A172 (cell line): Measurements from ENCODE around the gene PDE4D. TPM values are rescaled to one million over a fixed set of nuclear protein-coding genes. Genes with fewer than 3 reads are reported as not detected.
A peak's percentile ranks its signal among the peaks of the same experiment; 100 is the strongest.

Source experiments
- DNase-seq: peaks from one replicate; pipeline ENCODE4 v3.0.0-alpha.2; 2015; ENCODE audit warnings: low spot score
- total RNA-seq: library from RNA; depleted of rRNA; stranded (reverse); fragments of >200 nt; shearing (Covaris generic); gene quantifications from 2 replicates; pipeline ENCODE4 v1.2.3, GENCODE V29; 2014

PDE4D gene
- total RNA-seq, 1 experiment from 2014 or later = 7.6 TPM

DNA sequence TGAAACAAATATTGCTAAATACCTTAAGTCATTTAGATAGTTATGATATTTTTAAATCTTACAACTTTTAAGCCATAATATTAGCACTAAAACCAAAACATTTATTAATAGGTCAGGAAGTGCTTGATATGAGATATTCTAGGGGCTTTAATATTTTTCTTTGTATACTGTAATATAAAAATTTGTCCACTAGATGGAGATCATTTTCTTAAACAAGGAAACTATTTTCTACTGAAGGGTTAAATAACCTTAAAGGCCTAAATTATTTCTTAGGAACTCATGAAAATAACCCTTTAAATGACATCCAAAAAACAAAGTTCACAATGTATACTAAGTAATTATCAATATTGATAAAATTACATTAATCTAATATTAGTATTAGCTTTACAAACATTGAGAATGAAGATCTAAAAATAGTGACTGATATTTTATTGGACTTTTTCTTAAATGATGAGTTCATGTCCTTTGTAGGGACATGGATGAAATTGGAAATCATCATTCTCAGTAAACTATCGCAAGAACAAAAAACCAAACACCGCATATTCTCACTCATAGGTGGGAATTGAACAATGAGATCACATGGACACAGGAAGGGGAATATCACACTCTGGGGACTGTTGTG is 675.0 kb downstream of the PDE4D start:
- DNase-seq = peak; percentile 26

DNA sequence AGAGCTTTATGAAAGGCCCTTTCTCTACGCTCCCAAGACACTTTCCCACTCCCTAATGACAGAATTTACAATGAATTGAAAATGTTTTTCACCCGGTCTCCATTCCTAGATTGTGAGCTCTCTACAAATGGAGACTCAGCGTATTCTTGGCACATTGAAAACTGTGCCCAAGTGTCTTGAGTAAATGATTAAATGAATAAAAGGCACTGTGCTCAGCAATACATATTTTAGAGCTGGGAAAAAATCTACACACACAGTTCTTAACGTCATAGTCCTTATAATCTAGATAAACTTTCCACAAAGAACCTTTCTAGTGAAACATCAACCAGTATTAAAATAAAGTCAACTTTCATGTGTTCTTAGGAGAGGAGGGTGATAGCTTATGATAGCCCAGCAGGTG is 676.7 kb downstream of the PDE4D start:
- no peak for DNase-seq

DNA sequence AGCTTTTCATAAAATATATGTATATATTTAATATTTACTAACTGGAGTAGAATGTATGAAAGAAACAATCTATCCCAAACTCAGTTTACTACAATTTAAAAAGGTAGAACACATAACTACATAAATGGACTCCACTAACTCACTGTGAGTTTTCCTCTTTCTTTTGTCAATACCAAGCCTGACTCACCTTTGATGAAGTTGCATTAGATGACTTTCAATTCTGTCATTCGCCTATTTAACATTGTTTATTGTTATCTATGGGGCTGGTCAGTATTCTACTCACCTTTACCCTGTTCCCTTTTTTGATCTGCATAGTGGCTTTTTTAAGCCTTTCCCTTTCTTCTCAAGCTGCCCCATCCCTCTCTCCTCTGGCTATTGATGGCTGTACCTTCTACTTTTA is 680.9 kb downstream of the PDE4D start:
- DNase-seq = no peak

DNA sequence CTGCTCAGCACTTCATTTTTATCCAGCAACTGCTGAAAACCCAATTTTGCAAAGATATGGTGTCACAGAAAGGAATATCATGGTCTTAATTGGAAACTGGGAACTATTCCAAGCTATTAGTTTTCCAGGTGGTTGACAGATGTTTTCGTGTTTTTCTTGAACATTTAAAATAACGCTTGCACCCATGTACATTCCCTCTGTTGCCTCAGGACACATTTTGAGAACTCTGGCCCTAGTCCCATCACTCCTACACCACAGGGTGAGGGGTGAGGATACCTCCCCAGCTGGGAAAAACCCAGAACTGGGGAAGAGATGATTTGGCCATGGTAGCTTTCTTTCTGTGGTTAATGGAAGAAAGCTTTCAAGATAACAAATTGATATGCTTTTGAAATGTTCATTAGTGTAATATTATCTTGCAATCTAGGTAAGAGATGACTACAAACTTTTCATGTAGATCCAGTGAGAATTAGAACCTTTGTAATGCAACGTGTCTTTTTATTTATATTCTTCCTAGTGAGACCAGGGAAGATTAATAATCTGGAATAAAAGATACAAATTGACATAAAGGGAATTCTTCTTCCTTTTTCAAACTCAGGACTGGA is 683.7 kb downstream of the PDE4D start:
- DNase-seq = no peak

DNA sequence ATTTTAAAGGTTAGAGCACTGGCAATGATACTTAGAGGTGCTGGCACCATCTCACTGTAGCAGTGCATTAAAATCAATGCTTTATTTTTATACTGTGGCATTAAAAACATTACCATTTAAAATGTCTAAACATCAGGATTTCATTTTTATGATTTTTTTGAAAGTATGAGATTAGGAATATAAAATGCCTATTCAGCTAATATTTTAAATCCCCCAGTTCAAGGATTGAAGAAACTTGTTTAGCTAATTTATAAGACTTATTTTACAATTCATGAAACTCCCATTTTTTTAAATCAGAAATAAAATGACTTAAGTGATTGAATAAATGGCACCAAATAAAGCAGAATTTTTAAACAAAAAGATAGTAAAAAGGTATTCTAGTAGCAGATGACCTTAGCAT is 685.1 kb downstream of the PDE4D start:
- DNase-seq = no peak

DNA sequence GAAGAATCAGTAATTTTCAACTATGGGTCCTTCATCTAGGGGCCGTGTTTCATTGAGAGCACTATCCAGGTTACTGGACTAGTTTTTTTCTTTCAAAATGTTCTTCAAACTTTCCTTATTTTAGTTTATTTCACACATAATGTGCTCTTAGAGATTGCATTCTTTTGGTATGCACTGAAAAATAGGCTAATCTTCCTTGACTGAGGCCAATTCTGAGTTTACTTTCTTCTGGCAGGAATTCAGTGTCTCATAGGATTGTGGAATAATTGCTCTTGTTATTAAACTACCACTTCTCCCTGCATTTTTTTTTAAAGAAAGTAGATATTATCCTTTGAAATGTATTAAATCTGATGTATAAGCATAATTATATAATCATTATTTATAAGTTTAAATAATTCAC is 686.1 kb downstream of the PDE4D start:
- DNase-seq = no peak

DNA sequence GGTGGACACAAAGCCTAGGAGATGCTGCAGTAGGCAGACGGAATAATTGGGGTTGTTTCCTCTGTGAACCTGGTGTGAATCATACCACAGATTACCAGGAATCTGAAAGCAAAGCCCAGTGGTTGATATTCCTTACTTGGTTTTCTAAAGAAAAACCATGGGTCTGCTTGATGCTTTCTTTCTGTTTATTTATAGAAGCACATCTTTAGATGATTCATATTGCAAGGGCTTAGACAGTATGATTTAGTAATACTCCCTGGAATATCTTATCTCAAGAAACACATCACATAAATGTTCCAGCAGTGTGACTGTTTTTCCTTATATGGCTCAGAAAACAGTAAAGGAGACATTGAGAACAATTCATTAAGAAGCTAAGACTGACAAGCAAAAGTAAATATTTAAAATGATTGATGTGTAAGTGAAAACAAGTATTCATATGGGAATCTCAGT is 687.4 kb downstream of the PDE4D start:
- DNase-seq = peak; percentile 74

DNA sequence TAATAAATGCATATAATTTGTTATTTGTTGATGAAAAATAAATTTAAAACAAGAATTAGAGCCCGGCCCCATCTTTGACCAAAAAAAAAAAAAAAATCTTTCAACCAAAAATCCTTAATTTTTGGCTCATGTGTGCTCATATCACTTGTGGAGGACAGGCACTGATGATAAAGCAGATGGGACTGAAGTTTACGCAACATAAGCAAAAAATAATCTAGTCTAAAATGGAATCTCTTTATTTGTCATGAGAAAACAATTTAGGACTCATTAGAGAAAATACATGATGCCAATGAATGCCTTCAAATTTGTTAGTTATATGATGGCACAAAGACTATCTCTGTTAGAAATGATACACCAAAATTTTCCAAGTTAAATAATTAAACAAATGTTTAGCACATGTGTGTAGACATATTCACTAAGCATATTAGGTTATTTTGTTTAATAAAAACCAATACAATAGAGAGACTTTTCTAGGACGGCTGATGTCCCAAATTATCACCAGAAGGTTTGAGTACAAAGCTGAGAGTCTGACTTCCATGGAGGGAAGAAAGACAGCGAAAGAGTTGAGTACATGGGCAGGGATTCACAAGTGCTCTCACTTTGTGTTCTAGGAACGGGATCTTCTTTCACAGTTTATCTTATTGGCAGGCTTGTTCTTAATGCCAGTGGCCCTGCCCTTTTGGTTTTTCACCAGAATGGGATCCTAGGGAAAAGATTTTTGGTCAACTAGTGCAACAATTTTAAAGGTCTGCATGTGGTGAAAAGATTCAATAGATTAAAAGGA is 689.2 kb downstream of the PDE4D start:
- no peak for DNase-seq

DNA sequence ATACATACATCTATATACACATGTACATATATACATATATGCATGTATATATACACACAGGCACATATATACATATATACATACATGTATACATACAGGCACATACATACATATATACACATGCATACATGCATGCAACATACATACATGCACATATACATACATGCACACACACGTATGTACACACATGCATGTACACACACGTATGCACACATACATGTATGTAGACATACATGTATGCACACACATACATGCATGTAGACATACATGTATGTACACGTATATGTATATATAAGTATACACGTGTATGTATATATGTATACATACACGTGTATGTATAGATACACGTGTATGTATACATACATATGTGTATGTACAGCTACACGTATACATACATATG is 693.7 kb downstream of the PDE4D start:
- no peak for DNase-seq

DNA sequence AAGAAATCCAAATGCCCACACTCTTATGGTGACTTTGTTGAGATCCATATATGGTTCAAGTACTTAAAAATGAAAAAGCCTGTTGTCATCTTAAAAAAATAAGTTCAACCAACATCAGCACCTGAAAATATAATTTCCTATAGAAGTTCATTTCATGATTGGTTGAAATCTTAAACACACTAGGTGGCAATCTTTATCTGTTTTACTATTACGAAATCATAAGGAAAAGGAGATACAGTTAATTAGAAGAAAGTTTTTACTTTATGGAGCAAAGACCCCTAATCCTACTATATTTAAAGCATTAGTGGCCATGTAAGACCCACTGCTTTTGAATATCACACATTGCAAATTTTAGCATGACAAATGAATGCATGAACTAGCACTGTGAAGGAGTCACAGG is 694.7 kb downstream of the PDE4D start:
- no peak for DNase-seq

DNA sequence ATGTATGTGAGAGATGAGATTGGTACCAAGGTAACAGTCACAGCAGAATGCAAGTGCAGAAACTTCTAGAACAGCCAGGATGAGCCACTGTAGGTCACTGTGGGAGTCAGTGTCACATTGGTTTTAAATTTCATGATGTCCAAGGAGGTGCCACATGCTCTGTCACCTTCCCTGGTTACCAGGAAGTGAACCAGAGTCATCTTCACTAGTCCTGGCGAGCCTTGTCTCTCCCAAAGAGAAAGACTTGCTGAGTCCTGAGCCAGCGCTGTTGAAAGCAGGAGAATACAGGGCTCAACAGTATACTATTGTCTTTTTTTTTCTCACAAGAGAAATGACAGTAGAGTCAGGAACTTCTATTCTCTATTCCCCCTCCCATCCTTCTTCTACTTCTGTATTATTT is 695.2 kb downstream of the PDE4D start:
- no peak for DNase-seq

DNA sequence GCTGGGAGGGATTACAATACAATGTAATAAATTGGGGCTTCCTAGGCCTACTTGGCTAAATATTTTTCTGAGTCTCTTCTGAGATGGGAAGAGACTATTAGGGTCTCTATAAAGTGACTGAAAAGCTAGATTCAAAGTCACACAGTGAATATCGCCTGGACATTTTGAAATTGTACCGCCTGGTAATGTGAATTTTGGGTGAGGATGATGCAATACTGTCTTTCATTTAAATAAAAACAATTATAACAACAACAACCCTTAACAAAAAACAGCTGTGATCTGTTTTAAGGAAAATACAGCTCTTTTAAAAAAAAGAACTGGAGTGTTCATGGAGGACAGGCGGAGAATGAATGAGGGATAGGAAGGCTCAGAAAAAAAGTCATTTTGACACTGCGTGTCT is 695.6 kb downstream of the PDE4D start:
- DNase-seq = no peak

DNA sequence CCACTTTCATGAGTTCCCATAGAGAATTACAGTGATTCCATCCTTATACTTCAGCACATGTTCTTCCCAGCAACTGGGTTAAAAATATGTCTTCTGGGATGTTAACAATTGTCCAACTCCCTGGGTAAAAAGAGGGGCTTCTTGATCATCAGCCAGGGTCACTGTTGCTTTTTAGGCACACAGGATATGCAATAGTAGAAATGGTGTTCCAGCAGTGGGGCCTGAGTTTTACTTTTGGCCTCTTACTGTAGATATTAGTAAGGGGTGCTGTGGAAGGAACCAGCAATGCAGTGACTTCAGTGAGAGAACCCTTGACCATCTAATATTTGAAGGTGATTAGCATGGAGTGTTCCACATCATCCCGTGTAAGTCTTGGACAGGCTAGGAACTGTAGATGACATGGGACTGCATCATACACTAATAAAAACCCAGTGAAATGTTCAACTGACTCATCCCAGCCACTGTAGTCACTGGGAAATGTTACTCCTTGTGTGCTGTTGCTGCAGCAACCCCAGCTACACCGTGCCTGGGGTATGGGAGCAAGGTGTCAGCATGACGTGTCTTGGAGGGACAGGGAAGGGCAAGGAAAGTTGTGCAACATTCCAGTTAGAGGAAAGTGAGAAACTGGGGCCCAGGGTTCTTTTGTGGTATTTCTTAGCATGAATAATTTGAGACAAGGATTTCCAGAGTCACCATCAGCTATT is 699.8 kb downstream of the PDE4D start:
- DNase-seq = peak; percentile 90

DNA sequence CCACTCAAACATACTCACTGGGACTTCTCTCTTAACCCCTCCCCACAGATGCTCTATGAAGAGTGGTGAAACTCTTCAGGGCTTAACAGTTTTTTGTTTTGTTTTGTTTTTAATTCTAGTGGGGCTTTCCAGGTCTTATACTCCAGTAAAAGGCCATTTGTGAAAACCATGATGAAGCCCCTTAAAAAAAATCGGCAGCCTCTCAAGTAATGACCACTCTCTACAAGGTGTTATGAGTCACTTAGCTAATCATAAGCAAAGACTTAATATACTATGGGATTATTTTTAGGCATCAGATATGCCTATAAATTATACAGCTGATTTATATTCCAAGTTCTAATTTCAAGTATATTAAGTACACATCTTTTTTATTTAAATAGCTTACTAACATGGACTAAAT is 702.8 kb downstream of the PDE4D start:
- DNase-seq = no peak

DNA sequence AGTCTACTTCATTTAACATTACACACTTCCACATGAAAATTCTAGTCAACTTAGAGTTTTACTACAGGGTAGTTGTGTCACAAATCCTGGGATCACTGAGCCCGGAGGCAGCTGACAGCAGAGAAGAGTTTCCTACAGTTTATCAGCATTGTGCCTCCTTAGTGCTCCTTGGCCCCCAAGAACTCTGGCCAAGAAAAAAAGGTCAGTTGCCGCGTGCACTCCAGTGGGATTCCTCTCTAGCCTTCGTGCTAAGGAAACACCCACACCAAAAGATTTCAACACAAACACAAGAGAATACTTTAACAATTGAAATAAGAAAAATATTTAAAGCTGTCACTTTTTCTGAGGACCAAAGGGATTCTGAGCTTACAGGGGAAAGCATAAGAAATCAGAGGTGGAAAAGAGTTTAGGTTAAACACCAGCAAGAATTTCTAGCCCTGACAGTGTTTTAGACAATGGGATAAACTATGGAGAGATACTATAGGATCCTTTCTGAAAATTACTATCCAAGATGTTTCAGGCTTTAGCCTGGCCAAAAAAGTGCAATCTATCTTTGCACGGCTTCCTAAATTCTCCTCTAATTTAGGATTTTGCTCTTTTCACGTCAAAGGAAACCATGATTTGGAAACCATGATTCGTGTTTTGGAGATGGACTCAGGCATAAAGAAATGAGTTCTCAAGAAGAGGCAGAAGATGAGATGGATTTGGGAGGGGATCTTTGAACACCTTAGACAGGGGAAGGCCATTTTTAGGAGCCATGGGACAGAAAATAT is 703.9 kb downstream of the PDE4D start:
- no peak for DNase-seq

DNA sequence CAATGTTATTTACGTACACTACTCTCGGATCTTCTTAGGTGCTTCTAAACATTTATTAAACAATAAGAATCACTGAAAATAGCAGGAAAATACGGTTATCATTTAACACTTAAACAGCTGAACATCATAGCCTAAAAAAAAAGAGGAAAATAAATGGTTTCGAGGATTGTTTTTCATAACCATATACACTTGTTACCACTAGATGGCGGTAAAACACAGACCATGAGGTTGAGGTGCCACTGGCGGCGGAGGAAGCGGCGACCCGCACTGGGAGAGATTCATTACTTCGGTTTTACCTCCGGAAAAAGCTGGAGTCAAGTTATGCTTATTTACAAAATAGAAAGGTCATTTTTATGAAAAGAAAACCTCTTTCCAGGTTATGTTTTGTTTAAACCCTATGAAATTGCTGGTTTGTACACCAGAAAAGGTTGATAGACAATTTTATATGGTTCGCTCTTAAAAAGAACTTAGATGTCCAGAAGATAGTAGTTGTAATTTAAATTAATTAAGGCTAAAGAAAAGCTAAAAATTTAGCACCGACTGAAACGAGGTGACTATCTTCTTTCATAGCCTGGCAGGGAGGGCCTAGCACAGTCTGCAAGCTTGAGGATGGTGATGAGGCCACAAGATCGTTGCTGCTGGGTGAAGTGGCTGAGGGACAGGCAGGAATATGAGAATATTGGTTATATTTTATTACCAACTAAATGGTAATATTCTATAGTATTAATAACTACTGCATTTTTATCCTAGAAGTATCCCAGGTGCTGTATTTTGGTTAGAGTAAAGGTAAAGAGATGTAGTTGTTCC is 704.9 kb downstream of the PDE4D start:
- DNase-seq = peak; percentile 58

DNA sequence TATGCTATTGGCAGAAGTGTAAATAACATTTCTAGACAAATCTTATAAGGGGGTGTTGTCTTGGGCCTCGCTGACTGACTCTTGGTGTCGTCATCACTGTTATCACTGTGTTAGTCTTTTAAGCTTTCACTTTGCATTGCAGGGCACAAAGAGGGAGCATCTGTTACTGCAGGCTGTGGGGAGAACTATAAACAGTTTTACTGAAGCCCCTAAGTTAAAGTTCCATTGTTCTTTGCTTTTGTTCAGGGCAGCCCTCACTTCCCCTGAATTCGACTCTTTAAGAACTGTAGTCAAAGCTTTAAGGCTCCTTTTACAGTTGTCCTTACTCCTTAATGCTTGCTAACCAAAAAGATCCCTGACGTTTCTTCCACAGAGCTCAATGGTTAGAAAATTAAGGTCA is 705.7 kb downstream of the PDE4D start:
- DNase-seq = no peak

DNA sequence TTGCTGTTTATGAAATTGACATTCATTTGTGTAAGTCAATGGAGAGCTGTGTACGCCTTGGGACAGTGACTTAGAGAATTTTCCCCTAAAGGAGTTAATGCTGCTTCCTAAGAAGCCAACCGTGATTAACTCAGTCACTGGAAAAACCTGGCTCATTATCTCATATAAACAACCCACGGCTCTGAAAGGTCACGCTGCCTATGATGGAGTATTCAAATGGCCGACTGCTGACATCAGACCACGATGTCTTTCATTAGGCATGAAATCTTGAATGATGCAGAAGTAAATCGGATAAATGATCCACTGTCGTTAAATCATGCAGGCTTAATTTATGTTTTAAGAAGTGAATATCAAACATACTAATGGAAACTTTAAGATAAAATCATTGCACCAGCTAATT is 706.9 kb downstream of the PDE4D start:
- DNase-seq = no peak

DNA sequence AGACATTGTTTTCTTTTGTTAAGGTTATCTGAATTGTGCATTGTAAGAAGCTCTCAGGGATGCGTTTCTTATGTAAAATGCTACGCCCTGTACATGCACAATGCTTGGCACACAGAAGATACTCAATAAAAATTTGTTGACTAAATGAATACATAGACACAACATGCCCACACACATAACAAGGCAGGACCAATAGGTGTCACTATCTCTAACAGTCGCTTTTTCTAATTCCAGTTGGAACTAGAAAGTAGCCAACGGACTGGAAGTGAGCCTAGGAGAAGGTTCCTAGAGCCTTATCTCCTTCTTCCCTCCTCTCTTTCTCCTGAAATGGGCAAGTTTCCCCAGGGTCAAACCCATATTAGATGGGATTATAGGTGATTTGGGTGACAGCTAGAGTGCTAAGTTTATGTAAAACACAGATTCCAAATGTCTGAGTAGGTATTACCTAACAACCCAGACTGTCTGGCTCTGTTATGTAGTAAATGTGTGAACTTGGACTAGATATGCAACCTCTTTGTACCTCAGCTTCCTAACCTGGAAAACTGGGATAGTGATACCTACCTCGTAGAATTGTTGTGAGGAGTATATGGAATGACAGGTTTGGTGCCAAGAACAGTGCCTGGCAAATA is 707.7 kb downstream of the PDE4D start:
- DNase-seq = no peak

DNA sequence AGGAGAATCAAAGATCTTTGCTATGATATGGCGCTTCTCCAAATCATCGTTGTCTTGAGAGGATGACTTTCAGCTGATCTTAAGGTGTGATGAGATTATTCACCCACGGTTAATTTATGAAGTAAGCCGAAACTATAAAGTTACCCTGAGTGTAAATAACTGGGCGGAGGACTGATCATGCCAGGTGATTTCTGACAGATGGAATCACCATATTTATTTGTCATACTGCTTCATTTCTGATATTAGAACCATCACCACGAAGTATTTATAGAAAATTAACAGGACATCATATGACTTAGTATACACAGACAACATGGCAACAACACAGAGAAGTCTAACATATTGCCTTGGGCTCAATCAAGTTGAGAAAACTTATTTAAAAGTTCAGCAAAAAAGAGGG is 708.8 kb downstream of the PDE4D start:
- no peak for DNase-seq
